Activated CD4-positive, alpha-beta T cell treated with anti-CD3 and anti-CD28 coated beads, Interleukin-10, Interleukin-2, amounts not matched to agents 100 ng/mL and 50 ng/mL, durations not matched to agents 16 hours and 8 hours (primary cell): Measurements from ENCODE around the gene CHCHD6.

ENCODE experiments used
- DNase-seq: peaks from one replicate; pipeline ENCODE4 v3.0.0-alpha.2; 2020

Gene CHCHD6

GRCh38 chr3:126671521-126671920, 32.5 kb upstream of the CHCHD6 start:
- DNase-seq, result peak; percentile 18

DNA sequence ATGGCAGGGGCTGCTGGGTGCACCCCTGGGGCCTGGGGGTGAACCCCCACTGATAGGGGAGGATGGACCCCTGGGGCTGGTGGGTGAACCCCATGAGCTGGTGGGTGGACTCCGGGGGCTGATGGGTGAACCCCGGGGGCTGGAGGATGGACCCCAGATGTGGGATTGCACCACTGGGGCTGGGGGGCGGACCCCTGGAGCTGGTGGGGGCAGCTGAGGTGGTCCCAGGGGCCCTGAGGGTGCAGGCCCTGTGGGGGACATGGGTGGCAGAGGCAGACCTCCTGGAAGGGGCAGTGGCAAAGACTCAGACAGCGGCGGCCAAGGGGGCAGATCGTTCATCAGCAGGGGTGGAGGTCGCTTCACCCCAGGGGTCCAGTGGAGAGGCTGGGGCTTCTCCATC, 31.7 kb upstream of the CHCHD6 start:
- DNase-seq, result no peak

DNA sequence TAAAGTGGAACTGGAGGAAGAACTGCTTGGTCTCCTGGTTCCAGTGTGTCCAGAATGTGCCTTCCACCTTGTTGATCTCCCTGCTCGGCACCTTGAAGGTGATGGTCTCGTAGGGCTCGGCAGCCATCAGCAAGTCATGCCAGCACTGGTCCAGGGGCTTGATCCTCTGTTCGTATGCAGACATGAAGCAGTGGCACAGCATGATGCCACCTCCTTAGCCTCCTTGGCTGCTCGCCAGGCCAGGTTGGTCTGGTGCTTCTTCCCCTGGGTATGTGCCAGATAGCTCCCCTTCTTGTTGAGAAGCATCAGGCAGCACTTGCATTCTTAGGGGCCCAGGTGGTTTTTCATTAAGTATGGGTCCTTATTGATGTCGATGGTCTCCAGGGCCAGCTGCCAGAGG, 31.3 kb upstream of the CHCHD6 start:
- no peak for DNase-seq

- DNase-seq, result no peak
Measured at GRCh38 chr3:126676919-126677705, 26.9 kb upstream of the CHCHD6 start.

- no peak for DNase-seq
Measured at GRCh38 chr3:126677862-126678503, 26.1 kb upstream of the CHCHD6 start.

DNA sequence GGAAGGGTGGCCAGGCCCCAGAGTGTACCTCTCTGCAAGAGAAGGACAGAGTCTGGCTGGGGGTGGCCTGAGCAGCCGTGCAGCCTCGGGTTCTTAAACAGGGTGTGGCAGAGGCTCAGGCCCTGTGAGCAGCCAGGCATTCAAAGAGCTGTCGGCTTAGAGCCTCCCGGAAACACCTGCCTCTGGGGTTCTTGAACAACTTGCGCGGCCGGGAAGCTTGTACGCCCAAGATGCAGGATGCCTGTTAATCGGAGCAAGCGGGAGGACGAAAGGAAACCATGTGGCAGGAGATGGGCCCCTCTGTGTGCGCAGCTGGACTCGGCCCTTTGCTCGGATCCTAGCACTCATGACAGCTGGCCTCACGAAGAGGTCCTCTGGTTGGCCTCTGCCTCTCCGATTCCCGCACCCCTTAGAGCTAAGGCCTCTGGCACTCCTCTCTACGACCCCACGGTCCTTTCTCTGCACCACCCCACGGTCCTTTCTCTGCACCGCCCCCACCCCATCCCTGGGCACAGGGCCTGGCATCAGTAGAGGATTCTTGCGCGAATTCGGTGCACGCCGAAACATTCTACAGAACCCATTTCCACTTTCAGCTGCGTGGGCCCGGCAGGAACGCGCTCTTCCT, 25.2 kb upstream of the CHCHD6 start:
- no peak for DNase-seq

DNA sequence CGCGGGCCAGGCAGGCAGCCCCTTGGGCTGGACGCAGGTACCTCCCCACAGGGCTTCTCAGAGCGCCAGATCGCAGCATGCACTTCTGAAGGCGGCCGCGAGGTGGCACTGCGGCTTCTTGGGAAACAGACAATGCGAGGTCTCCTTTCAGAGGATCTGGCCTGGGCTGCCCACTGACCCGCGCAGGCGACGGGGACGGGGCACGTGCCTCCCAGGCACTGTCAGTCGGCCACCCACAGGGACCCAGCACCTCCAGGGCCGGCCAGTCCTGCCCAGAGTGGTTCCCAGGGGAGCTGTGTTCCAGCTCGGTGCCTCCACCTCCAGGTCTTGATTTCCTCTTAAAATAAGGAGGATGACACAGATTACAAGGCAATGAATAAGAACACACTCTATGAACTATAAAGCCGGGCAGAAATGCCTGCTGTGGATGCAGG, 24.7 kb upstream of the CHCHD6 start:
- DNase-seq, result peak; percentile 80

DNA sequence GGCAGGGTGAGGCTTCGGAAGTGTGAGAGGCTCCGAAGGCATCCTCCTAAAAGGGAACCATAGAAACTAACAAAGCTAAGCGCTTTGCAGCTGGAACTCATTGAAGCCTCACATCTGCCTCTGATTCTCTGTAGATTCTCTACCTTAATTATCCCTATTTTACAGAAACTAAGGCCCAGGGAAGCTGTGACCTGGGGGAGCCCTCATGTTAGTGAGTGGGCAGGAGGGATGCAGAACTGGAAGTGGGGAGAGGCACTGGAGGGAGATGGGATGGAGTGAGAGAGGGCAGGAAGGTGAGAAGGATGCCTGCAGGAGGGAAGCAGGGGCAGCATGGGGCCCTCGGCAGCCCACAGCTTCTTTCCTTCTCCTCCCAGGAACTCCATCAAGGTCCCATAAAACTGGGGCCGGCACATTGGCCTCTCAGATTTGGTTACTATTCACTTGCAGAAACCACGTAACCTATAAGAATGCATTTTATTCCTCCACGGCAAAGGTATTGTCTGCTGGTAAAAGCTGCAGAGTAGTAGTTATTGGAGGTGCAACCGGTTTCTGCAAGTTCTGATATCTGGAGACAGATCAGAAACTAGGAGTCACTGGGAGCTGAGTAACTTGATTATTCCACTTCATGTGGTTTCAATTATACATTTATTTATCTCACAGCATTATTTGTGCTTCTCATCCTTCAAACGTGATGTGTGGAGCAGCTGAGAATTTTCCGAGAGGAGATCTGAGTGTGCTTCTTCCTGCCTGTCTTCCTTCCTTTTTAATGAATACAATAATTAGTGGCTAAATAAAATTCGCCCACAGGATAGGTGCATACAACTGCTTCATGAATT, 24.0 kb upstream of the CHCHD6 start:
- no peak for DNase-seq

- DNase-seq, result no peak
Measured at GRCh38 chr3:126680667-126681055, 23.4 kb upstream of the CHCHD6 start.

DNA sequence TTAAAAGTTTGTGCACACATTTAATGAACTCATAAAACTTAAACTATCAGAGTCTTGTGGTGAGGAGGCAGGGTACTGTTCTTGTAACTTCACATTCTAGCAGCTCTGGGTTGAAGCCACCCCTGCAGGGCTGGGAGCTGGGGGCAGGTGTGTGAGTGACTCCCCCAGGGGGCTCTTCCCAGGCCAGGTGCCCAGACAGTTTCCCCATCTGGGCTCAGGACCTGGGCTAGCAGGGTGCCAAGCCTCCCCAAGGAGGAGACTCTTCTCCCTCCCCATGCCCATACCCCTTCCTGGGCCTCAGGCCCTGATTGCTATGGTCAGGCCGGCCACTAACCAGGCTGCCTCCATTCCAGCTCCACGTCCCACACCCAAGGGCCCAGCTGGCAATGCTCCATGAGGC, 22.0 kb upstream of the CHCHD6 start:
- DNase-seq, result no peak

GRCh38 chr3:126683069-126683468, 21.0 kb upstream of the CHCHD6 start:
- no peak for DNase-seq

DNA sequence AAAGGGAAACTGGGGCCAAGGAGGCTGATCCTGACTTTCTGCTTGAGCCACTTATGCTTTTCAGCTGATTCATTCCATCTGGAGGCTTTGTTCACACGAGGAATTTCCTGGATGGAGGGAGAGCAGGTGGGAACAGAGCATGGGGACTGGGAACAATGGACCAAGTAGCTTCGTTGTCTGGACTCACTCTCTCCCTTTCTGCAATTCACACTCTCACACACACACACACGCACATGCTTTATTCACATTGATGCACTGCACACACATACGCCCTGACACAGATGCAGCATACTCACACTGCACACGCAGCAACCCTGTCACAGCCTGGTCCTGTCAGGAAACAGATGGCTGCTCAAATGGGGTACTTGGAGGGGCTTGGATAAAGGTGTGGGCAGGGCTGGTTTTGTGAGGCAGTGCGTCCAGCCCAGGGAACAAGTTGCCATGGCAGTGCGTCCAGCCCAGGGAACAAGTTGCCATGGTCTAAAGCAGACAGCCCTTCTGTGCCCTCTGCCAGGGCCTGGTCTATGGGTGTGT, 19.8 kb upstream of the CHCHD6 start:
- no peak for DNase-seq

DNA sequence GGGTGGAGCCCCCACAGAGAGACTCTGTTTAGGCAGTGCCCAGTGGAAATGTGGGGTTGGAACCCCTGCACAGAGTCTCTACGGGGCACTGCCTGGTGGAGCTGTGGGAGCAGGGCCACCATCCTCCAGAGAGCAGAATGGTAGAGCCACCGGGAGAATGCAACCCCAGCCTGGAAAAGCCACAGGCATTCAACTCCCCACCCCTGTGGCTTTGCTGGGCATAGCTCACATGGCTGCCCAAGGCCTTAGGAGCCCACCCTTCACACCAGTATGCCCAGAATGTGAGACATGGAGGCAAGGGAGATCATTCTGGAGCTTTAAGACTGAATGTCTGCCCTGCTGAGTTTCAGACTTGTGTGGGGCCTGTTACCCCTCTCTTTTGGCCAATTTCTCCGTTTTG, 19.0 kb upstream of the CHCHD6 start:
- no peak for DNase-seq

GRCh38 chr3:126685493-126685892, 18.5 kb upstream of the CHCHD6 start:
- DNase-seq, result no peak

GRCh38 chr3:126691765-126692164, 12.3 kb upstream of the CHCHD6 start:
- no peak for DNase-seq

DNA sequence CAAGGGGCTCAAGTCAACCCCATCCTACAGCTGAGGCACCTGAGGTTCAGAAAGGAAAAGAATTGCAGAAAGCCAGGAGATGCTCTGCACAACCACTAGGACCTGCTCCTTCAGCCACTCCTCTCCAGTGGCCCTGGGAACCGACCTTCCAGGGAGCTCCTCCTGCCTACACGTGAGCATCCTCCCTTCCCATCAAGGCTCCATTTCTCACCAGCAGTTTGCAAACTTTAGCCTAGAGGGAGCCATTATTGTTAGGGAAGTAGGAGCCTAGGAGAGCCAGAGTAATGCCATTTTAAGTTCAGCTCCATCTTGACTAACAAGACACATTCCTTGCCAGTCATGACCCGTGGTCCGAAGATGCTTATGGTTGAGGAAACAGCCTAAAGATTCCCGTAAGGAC, 11.2 kb upstream of the CHCHD6 start:
- DNase-seq, result no peak

- no peak for DNase-seq
Measured at GRCh38 chr3:126693921-126694320, 10.1 kb upstream of the CHCHD6 start.

GRCh38 chr3:126696701-126697267, 7.3 kb upstream of the CHCHD6 start:
- no peak for DNase-seq

DNA sequence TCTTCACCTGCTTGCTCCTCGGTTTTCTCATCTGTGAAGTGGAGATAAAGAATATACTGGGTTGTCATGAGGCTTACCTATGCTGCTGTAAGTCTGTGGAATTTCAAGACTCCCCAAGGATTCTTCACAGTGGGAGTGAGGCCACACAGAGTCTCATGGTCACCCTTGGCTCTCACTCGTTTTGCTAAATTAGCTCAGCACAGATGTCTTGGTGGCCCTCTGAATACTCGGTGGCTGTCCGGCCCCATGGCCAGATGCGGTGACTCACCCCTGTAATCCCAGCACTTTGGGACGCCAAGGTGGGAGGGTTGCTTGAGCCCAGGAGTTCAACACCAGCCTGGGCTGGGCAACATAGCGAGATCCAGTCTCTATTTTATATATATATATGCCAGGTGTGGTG, 5.0 kb upstream of the CHCHD6 start:
- DNase-seq, result no peak

DNA sequence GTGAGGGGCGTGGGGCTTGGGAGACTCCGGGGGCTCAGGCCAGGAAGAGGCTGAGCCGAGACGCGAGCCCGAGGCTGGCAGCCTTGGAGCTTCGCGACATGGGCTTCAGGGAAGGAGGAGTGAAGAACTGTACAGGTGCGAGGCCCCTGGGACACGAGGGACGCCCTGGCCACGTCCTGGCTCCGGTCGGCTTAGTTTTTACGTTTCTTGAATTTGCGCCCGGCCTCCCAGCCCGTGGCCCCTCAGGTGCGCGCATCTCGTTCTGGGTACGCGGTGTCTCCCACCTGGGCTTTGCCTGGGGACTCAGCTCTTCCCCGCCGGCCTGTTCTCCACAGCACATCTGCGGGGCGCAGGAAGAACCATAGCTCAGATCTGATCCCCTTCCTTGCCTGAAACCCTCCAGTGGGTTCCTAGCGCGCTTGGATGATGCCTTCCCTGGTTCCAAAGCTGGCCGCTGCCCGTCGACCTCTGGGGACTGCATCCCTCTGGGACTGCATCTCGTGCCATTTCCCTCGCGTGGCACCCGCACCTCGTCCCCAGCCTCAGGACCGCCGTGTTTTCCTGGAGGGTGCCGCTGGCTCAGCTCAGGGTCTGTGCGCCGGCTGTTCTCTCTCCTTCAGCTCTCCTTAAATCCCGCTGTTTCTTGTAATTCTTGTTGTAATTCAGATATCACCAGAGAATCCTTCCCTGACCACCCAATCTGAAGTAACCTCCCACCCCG, 614 bp downstream of the CHCHD6 start:
- no peak for DNase-seq

- no peak for DNase-seq
Measured at GRCh38 chr3:126706631-126707030, 2.6 kb downstream of the CHCHD6 start.
